ENCODE measurements around the gene NCAM1.
A peak's percentile ranks its signal among the peaks of the same experiment; 100 is the strongest.

NCAM1 gene

GRCh38 chr11:113237261-113237660 is 276.0 kb downstream of the NCAM1 start:
- DNase-seq: no peak

- no peak for DNase-seq
Observed at GRCh38 chr11:113238721-113239120, 277.5 kb downstream of the NCAM1 start.

- DNase-seq: peak; percentile 59
Observed at GRCh38 chr11:113240389-113240788, 279.2 kb downstream of the NCAM1 start.

- no peak for DNase-seq
Observed at GRCh38 chr11:113240790-113241635, 279.8 kb downstream of the NCAM1 start.

- DNase-seq: no peak
Observed at GRCh38 chr11:113241636-113242054, 280.4 kb downstream of the NCAM1 start.

GRCh38 chr11:113242060-113242459 is 280.8 kb downstream of the NCAM1 start:
- no peak for DNase-seq

GRCh38 chr11:113242767-113243397 is 281.7 kb downstream of the NCAM1 start:
- no peak for DNase-seq

GRCh38 chr11:113243696-113244095 is 282.5 kb downstream of the NCAM1 start:
- no peak for DNase-seq

- no peak for DNase-seq
Observed at GRCh38 chr11:113245216-113245615, 284.0 kb downstream of the NCAM1 start.

GRCh38 chr11:113247221-113247620 is 286.0 kb downstream of the NCAM1 start:
- no peak for DNase-seq

GRCh38 chr11:113247966-113248365 is 286.7 kb downstream of the NCAM1 start:
- no peak for DNase-seq

- DNase-seq: no peak
Observed at GRCh38 chr11:113248702-113249490, 287.7 kb downstream of the NCAM1 start.

- no peak for DNase-seq
Observed at GRCh38 chr11:113249491-113249763, 288.2 kb downstream of the NCAM1 start.

GRCh38 chr11:113249786-113250185 is 288.6 kb downstream of the NCAM1 start:
- no peak for DNase-seq

- no peak for DNase-seq
Observed at GRCh38 chr11:113251281-113251680, 290.1 kb downstream of the NCAM1 start.

- no peak for DNase-seq
Observed at GRCh38 chr11:113253406-113253805, 292.2 kb downstream of the NCAM1 start.

GRCh38 chr11:113255096-113255495 is 293.9 kb downstream of the NCAM1 start:
- no peak for DNase-seq

- no peak for DNase-seq
Observed at GRCh38 chr11:113255741-113256140, 294.5 kb downstream of the NCAM1 start.

GRCh38 chr11:113256431-113257202 is 295.4 kb downstream of the NCAM1 start:
- DNase-seq: no peak

GRCh38 chr11:113260096-113260425 is 298.8 kb downstream of the NCAM1 start:
- DNase-seq: no peak

- DNase-seq: no peak
Observed at GRCh38 chr11:113260541-113260940, 299.3 kb downstream of the NCAM1 start.

GRCh38 chr11:113261709-113262475 is 300.7 kb downstream of the NCAM1 start:
- DNase-seq: no peak

Data from NCI-H774 (cell line).